ENCODE results near the gene DNAJA1.

GRCh38 chr9:33068991-33069390 is 43.9 kb downstream of the DNAJA1 start:
- TF ChIP-seq, protein P1, sequence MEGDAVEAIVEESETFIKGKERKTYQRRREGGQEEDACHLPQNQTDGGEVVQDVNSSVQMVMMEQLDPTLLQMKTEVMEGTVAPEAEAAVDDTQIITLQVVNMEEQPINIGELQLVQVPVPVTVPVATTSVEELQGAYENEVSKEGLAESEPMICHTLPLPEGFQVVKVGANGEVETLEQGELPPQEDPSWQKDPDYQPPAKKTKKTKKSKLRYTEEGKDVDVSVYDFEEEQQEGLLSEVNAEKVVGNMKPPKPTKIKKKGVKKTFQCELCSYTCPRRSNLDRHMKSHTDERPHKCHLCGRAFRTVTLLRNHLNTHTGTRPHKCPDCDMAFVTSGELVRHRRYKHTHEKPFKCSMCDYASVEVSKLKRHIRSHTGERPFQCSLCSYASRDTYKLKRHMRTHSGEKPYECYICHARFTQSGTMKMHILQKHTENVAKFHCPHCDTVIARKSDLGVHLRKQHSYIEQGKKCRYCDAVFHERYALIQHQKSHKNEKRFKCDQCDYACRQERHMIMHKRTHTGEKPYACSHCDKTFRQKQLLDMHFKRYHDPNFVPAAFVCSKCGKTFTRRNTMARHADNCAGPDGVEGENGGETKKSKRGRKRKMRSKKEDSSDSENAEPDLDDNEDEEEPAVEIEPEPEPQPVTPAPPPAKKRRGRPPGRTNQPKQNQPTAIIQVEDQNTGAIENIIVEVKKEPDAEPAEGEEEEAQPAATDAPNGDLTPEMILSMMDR (IDR thresholded peaks at IDR 0.05; ENCODE audit: poor library complexity), result no peak
- TF ChIP-seq EZH2 (IDR thresholded peaks at IDR 0.05; ENCODE audit: borderline replicate concordance) (no peak), EZH2phosphoT487 (IDR thresholded peaks at IDR 0.05; ENCODE audit: low read depth, severe bottlenecking, unreplicated experiment) (no peak)

Measured in hepatocyte (in vitro differentiated cells).